OCI-LY7 (cell line): ENCODE data around the gene SMAP1.

ENCODE experiments used
- EZH2phosphoT487 ChIP-seq: fragments of 200-600 bp; sonication (generic); IDR thresholded peaks from 2 replicates; pipeline ENCODE4 v1.6.1; 2018; ENCODE audit warnings: low read depth, borderline replicate concordance, mild to moderate bottlenecking, mixed run types, antibody characterized with exemption, low read length, moderate library complexity, mixed read lengths
- TF ChIP-seq, protein P1 (sequence below): fragments of 200-600 bp; sonication (generic); conservative IDR thresholded peaks from 2 replicates; pipeline ENCODE4 v1.5.1; 2014; ENCODE audit warnings: mild to moderate bottlenecking, antibody characterized with exemption, low read length, moderate library complexity, mixed read lengths

DNA sequence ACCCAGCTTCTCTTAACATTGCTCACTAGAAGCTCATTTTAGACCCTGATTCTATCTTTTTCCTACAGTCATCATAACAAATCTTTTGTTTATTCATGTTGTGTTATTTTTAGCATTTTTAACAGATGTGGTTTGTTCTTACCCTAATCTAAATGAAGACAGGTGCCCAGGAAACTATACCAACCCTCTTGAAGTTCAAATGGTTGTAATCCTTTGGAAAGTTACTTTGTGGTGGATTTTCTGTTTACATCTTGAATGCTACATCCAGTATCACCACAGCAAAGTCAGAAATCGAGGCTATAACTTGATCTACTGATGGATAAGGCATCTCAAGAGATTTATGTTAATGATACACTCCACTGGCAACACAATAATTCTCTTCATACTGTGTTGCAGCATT is 26.2 kb downstream of the SMAP1 start:
- TF ChIP-seq, protein P1, sequence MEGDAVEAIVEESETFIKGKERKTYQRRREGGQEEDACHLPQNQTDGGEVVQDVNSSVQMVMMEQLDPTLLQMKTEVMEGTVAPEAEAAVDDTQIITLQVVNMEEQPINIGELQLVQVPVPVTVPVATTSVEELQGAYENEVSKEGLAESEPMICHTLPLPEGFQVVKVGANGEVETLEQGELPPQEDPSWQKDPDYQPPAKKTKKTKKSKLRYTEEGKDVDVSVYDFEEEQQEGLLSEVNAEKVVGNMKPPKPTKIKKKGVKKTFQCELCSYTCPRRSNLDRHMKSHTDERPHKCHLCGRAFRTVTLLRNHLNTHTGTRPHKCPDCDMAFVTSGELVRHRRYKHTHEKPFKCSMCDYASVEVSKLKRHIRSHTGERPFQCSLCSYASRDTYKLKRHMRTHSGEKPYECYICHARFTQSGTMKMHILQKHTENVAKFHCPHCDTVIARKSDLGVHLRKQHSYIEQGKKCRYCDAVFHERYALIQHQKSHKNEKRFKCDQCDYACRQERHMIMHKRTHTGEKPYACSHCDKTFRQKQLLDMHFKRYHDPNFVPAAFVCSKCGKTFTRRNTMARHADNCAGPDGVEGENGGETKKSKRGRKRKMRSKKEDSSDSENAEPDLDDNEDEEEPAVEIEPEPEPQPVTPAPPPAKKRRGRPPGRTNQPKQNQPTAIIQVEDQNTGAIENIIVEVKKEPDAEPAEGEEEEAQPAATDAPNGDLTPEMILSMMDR = no peak
- TF ChIP-seq EZH2phosphoT487 = no peak
